Activated T-cell treated with anti-CD3 and anti-CD28 coated beads for 4 hours (primary cell): ENCODE results near the gene MIA2.
A peak's percentile ranks its signal among the peaks of the same experiment; 100 is the strongest.
"Not testable (repeated sequence)": the region's sequence is repeated elsewhere in the genome, so short reads cannot be mapped to it uniquely, and the experiment has no call there.

Experiments
- DNase-seq: peaks from one replicate; pipeline ENCODE4 v3.0.0-alpha.2; 2020

MIA2 gene

DNA sequence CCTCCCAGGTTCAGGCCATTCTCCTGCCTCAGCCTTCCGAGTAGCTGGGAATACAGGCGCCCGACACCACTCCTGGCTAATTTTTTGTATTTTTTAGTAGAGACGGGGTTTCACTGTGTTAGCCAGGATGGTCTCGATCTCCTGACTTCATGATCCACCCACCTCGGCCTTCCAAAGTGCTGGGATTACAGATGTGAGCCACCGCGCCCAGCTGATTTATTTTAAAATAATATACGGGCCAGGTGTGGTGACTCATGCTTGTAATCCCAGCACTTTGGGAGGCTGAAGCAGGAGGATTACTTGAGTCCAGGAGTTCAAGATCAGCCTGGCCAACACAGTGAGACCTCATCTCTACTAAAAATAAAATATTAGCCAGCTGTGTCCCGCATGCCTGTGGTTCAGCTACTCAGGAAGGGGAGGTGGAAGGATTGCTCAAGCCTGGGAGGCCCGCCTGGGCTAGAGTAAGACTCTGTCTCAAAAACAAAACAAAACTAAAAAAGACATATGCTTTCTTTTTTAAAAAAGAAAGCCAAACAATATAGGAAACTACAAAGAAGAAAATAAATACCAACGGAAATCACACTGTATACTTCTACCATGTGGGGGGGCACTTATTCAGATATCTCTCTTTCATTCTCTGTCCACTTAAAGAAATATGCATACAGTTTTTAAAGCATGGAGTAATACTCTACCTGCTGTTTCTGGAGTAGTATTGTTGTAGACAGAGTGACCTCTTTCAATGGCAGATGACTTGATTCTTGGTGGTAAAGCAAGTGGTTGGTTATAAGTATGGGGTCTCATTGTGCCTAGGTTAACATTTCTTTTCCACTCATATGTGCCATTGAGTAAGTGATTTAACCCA lies 930 bp upstream of the MIA2 start:
- DNase-seq = no peak

DNA sequence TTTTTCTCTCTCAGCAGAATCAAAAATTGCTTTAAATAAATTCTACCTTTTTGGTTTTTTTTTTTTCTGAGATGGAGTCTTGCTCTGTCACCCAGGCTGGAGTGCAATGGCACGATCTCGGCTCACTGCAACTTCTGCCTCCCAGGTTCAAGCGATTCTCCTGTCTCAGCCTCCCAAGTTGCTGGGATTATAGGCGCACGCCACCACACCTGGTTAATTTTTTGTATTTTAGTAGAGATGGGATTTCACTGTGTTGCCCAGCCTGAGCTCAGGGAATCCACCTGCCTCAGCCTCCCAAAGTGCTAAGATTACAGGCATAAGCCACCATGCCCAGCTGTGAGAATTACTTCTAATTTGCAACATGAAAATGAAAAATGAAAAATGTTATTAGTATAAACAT lies 1.3 kb downstream of the MIA2 start:
- DNase-seq = not testable (repeated sequence)

DNA sequence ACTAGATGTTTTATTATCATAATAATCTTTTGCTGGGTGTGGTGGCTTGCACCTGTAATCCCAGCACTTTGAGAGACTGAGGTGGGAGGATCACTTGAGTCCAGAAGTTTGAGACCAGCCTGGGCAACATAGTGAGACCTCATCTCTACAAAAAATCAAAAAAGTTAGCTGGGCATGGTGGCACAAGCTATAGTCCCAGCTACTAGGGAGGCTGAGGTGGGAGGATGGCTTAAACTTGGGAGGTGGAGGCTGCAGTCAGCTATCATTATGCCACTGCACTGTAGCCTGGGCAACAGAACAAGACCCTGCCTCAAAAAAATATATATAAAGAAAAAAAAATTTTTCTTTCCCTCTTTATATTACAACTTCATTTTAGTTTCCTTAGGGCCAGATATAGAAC lies 1.8 kb downstream of the MIA2 start:
- not testable (repeated sequence) for DNase-seq

DNA sequence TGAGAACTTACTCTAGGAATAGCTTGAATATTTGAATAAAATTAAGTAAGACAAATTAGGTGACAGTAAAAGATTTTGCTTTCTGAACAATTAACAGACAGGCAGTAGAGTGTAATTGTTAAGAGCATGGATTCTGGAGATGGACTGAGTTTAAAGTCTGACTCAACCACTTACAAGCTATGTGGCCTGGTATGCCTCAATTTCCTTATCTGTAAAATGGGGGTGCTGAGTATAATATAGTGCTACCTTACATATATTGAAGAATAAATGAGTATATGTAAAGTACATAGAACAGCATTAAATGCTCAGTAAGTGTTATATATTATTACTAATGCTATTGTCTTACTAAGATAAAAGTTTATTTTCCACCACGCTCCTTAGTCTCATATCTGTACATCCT lies 7.1 kb downstream of the MIA2 start:
- no peak for DNase-seq

DNA sequence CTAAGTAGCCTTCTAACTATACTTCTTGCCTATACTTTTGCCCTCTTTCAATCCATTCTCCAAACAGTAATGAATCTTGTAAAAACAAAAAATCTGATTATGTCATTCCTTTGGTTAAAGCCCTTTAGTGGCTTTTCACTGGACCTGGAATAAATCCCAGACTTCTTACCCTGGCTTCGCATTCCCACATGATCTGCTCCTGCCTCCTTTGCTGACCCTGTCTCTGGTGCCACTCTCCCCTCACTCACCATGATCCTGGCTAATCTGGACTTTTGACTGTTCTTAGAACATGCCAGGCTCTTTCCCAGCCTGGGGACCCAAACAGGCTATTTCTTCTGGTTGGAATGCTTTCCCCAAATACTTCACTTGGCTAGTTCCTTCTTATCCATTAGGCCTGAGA lies 7.9 kb downstream of the MIA2 start:
- no peak for DNase-seq

DNA sequence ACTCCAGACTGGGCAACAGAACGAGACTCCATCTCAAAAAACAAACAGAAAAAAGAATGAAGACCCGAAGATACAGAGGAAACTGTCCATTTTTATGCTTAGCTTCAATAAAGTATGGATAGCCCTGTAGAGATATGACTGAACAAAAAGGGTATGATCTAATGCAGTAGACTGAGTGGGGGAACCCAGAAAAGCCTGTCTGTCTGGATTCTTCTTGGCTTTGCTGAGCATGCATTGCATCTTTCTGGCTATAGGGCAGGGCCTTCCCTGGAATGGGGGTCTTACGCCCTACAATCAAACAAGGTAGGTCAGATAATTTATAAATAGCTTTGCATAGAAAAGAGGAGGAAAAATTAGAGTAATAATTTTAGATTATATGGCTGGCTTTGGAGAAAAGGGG lies 10.1 kb downstream of the MIA2 start:
- no peak for DNase-seq

DNA sequence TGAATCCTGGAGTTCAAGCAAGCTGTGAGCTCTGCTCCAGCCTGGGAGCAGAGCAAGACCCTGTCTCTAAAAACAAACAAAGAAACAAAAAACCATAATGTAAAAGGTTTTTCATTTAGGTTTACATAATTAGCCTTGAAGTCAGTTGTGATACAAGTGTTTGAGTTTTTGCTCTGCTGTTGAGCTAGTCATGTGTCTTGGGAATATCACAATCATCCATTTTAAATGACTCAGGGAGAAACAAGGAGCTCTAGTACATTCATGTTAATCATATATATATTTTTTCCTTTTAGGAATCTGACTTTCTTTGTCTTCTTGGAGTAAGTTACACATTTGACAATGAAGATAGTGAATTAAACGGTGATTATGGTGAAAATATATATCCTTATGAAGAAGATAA lies 12.9 kb downstream of the MIA2 start:
- no peak for DNase-seq

DNA sequence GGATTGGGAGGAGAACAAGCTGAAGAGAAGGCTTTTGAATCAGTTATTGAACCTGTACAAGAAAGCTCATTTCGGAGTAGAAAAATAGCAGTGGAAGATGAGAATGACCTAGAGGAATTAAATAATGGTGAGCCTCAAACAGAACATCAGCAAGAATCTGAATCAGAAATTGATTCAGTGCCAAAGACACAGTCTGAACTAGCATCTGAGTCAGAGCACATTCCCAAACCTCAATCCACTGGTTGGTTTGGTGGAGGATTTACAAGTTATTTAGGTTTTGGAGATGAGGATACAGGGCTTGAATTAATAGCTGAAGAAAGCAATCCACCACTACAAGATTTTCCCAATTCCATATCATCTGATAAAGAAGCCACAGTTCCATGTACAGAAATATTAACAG lies 13.5 kb downstream of the MIA2 start:
- no peak for DNase-seq

DNA sequence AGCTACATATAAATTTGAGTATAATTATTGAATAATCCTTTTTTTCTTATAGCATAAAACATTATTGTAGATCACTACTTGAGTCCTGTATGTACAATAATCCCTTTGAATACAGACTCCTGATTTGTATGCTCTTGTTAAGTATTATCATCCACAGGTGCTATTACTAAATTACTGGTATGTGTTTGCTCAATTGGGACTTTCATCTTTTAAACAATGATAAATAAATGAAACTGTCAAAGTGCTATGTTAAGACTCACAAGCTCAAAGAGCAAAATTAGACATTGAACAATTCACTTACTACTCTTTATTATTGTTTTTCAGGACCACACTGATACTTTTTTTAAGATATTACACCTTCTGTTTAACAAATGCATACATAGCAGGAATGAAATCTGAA lies 17.8 kb downstream of the MIA2 start:
- no peak for DNase-seq

DNA sequence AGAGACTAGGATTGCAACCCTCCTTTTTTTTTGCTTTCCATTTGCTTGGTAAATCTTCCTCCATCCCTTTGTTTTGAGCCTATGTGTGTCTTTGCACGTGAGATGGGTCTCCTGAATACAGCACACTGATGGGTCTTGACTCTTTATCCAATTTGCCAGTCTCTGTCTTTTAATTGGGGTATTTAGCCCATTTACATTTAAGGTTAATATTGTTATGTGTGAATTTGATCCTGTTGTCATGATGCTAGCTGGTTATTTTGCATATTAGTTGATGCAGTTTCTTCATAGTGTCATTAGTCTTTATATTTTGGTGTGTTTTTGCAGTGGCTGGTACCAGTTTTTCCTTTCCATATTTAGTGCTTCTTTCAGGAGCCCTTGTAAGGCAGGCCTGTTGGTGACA lies 23.7 kb downstream of the MIA2 start:
- DNase-seq = not testable (repeated sequence)

DNA sequence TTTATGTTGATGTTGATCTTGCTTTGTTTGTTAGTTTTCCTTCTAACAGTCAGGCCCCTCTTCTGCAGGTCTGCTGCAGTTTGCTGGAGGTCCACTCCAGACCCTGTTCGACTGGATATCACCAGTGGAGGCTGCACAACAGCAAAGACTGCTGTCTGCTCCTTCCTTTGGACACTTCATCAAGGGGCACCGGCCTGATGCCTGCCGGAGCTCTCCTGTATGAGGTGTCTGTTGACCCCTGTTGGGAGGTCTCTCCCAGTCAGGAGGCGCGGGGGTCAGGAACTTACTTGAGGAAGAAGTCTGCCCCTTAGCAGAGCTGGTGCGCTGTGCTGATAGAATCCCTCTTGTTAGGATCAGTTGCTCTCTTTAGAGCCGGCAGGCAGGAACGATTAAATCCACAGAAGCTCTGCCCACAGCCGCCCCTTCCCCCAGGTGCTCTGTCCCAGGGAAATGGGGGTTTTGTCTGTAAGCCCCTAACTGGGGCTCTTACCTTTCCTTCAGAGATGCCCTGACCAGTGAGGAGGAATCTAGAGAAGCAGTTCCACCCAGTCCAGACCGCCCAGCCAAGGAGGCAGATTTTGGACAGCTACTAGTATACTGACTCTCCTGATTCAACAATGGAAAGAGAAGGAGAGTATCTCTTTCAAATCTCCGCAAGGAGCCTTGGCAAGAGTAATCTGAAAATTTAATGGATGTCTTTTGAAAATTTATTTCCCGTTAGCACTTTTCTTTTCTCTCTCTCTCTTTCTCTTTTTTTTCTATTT lies 25.2 kb downstream of the MIA2 start:
- DNase-seq = no peak

DNA sequence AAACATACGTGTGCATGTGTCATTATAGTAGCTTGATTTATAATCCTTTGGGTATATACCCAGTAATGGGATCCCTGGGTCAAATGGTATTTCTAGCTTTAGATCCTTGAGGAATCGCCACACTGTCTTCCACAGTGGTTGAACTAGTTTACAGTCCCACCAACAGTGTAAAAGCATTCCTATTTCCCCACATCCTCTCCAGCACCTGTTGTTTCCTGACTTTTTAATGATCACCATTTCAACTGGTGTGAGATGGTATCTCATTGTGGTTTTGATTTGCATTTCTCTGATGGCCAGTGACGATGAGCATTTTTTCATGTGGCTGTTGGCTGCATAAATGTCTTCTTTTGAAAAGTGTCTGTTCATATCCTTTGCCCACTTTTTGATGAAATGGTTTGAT lies 26.4 kb downstream of the MIA2 start:
- DNase-seq = not testable (repeated sequence)

DNA sequence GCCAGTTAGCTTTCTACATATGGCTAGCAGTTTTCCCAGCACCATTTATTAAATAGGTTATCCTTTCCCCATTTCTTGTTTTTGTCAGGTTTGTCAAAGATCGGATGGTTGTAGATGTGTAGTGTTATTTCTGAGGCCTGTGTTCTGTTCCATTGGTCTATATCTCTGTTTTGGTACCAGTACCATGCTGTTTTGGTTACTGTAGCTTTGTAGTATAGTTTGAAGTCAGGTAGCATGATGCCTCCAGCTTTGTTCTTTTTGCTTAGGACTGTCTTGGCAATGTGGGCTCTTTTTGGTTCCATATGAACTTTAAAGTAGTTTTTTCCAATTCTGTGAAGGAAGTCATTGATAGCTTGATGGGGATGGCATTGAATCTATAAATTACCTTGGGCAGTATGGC lies 28.5 kb downstream of the MIA2 start:
- DNase-seq = not testable (repeated sequence)

DNA sequence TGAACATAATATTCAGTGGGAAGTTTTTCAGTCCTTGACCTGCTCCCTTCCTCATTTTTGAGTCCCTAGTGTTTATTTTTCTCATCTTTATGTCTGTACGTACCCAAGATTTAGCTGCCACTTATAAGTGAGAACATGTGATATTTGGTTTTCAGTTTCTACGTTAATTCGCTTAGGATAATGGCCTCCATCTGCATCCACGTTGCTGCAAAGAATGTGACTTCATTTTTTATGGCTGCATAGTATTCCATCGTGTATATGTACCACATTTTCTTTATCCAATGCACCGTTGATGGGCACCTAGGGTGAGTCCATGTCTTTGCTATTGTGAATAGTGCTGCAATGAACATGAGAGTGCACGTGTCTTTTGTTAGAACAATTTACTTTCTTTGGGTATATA lies 30.3 kb downstream of the MIA2 start:
- DNase-seq = no peak

DNA sequence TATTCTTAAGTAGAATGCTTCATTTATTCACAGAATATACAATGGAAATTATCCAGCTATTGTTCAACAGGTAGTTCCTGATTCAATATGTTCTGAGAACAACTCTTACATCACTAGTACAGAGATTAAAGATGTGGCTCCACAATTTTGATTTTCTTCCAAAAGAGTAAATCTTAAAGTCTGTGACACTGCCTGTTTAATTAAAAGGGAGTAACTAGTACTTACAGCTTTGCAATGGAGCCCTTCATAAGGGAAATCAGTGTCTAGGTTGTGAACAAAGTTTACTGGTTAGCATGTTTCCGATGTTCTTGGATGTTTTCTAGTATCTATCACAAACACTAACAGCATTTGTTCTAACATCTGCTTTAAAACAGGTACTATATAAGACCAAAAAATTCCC lies 30.8 kb downstream of the MIA2 start:
- no peak for DNase-seq

DNA sequence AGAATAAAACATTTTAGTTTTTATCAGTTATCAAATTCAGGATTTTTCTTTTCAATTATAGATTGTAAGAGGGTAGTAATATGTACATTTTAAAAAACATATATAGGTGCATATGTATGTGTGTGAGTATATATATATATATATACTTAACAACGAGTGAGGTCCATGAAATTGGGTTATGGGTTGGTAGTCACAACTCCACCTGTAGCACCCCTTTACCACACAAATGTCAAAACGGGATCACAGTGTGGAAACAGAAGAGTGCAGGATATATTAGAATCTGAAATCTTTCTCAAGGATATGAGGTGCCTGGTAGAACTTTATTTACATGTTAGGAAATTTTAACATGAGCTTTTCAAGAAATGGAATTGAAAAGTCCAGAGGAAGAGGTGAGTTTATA lies 31.3 kb downstream of the MIA2 start:
- no peak for DNase-seq

DNA sequence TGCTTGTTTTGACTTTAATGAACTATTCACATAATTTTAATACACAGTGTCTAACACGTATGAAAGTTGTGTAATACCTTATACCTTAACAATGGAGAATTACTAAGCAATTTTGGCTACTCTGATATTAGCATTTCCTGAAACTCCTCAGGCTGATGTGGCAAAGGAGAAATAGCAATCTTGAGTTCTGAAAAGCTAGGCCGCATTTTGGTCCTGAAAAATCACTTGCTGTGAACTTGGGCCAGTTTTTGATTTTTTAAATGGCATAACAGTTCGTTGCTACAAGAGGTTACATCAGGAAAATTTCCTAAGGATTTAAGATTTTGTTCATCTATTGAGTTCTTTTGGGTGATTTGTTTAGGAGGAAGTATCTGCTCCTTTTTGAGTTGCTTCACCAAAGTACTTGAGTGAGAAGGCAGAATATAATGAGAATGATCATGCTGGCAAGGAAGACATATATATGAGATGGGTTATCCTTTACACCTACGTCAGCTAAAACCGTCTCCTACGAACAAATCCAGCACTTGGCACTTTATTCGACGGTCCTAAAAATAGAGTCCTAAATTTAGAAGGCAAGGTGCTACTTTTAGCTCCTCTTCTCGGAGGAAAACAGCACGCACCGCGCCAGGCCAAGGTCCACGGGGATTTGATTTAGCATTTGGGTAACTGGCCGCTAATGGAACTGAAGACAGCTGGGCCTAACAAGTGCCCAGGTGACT lies 32.2 kb downstream of the MIA2 start:
- no peak for DNase-seq

DNA sequence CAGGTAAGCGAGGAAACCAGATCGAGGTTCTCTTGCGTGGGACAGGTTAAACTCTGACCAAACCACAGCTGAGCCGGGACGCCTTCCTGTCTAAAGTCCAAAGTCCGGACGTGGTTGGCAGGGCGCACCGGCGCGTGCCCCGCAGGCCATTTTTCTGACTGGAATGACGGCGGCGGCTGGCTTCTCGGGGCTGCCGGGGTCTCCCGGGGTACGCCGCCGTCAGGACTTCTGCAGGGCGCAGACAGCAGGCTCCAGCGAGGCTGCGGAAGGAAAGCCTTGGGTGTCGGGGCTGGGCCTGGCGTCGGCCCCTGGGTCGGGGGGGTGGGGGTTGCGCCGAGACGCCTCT lies 32.8 kb downstream of the MIA2 start:
- no peak for DNase-seq

DNA sequence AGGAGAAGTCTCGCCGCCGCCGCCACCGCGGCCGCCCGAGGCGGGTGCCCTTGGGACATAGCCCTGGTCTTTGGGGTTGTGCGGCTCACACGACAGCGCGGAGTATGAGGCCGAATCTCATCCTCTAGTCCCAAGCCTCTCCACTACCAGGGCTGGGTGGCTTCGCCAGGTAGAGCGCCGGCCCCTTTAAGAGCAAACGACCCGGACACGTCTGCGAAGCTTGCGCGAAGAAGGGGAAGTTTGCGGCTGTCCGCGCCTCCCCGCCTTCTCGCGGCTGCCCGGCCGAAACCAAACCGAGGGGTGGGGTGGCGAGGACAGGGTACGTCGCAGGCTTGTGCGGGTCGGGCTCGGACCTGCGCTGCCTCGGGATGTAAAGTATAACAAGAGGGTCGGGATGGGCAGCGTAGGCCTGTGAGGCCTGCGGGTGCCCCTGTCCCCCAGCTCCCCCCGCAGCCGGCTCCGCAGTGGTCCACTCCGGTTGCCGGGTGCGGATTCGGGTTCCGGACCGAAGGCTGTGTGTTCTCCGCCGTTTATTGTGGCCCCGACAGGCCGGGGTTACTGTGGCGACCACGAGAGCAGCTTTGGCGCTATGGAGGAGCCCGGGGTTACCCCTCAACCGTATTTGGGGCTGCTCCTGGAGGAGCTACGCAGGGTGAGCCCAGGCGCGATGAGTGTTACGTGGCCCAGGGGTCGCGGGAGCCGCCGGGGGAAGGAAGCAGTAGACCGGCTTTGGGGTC lies 33.3 kb downstream of the MIA2 start:
- peak; percentile 60 for DNase-seq

DNA sequence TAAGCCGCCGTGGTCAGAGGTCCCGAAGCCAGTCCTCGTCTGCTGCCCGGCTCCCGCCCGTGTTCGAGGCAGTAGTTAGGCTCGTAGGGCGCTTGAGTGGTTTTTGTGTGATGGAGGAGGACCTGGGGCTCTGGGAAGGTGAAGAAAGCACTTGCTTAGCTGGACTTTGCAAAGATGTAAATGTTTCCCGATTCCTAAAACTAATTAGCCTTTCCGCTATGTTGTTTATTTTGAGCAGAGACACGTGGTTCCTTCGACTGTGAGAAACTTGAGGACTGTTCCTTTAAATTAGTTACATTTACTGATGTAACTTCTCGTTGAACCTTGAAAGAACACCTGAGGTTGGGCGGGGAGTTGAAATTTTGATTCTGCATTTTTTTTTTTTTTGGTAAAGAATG lies 33.9 kb downstream of the MIA2 start:
- DNase-seq = no peak

DNA sequence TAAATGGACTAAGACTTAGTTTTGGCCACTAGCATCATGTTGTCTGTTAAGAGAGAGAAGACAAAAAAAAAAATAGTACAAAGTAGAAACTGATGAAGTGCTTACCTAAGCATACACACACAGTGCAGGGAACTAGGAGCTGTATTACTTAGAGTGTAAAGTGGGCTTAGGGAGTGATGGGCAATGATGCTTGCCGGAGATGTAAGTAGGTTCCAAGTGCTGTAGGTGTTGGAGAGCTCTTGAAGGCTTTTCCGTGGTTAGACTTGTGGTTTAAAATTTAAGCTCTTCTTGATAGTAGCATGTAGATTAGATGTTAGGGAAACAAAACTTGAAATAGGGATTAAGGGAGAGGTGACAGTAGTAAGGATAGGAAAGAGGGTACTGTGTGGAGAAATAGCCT lies 34.7 kb downstream of the MIA2 start:
- DNase-seq = no peak

DNA sequence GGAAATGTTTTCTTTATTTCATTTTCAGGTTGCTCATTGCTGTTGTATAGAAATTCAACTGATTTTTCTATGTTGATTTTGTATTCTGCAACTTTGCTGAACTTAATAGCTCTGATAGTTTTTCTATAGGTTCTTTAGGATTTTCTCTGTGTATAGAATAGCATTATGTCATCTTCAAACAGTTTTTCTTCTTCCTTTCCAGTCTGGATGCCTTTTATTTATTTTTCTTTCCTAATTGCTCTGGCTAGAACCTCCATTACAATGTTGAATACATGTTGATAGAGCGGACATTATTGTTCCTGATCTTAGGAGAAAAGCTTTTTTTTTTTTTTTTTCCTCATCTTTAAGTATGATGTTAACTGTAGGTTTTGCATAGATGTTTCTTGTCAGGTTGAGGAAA lies 39.2 kb downstream of the MIA2 start:
- DNase-seq = no peak

DNA sequence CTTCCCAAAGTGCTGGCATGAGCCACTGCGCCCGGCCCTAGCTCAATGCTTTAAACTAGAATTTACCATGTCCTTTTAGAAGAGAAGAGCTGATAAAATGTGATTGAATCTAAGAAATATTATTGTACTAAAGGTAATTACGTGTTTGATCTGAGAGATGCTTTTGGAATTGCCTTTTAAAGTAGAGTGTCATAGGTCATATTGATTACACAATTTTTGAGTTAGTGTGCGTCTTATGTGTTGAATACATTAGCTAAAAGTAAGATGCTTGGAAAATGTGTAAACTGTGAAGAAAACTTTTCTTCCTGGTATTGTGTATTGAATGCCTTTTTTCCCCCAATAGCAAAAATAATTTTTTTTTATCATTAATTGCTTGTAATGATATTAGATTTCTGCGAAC lies 41.7 kb downstream of the MIA2 start:
- DNase-seq = no peak
